GM11168 (cell line): ENCODE measurements around the gene ANKRD55.
"Not testable (repeated sequence)": the region's sequence is repeated elsewhere in the genome, so short reads cannot be mapped to it uniquely, and the experiment has no call there.

Experiments
- in situ Hi-C: fragments of 300-500 bp; cut with MboI; formaldehyde crosslinking; loops from one replicate; pipeline ENCODE4 v1.12.0; 2022; ENCODE audit warnings: low sequenced_read_pairs; ENCODE audit not compliant: unreplicated experiment

Gene ANKRD55

DNA sequence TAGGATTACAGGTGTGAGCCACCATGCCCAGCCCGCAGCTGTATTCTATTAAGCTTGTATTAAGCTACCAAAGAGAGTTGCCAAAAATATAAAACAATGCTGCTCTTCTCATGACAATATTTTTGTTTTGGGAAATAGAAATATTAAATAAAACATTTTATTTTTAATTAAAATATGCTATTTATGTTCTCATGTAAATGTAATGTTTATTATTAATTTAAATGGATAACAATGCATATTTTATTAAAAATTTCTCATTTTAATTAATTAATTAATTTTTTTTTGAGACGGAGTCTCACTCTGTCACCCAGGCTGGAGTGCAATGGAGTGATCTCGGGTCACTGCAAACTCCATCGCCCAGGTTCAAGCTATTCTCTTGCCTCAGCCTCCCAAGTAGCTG, 117.5 kb downstream of the ANKRD55 start:
- in situ Hi-C loops, result no loop called here

DNA sequence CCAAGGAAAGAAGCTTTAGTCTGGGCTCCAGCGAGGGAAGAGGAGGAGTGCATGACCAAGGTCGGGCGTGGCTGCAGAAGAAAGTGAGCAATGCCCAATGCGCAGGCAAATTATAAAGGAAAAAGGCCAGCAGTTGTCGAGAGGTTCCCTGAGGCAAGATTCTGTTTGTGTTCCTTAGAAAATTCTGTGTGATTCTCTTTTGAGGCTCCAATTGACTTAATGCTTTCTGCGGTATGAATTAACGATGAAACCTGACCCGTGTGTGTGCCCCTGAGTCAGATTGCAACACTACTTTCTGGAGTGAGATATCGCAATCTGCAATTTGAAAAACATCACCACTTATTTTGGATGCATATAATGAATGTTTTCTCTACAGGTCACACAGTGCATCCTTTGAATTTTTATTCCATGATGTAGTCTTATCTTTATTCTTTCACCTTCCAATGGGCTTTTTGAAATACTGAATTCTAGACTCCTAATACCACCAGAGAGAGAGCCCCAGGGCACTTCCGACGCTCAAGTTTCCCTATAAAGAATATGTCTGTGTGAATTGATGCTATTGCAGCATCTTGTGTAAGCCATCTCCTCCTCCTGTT, 120.5 kb downstream of the ANKRD55 start:
- in situ Hi-C loops, result no loop called here

DNA sequence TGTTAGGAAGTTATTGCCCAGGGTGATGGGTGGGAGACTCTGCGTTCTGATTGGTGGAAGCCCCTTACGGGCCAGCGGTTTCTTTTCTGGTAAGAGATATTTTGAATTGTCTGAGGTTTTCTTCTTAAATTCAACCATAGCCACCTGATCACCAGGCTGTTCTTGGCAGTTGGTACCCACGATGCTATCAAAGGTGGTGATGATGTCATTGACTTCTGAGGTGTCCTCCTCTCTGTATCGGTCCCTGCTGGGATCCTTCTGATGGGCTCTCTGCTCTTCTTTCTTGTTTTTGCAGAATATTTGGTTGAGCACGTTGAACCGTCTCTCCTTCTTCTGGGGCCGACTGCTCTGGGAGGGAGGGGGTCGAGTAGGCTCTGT, 121.7 kb downstream of the ANKRD55 start:
- in situ Hi-C loops, result no loop called here

DNA sequence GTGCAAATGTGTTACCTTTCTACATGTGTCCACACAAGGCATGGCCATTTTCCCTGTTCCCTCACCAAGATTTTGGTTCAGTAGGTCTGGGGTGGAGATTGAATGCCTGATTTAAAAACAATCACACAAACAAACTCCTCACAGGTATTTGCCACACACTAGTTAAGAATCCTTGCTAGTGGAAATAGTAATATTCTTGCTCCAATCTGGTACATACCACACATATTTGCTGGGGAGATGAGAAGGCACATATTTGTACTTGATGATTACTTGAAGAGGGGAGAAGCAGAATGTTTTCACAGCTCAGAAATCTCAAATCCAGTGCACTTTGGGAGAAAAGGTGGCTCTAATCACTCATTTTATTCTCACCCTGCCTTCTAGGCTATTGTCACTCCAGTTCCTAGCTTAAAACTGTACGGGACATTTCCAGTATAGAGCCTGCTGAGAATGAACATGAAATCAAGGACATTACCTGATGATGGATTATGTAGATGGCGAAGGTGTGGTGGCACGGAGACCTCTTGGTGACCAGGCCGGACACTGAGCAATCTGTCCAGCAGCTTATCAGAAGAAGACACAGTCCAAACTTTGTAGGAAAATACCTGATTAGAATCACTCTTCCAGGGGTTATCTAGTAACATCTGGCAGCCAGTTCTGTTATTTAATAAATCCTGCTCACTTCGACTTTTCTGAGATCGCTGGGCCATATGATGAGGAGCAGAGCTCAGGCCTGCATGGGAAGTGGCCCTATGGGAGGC, 122.3 kb downstream of the ANKRD55 start:
- in situ Hi-C loops, result no loop called here

DNA sequence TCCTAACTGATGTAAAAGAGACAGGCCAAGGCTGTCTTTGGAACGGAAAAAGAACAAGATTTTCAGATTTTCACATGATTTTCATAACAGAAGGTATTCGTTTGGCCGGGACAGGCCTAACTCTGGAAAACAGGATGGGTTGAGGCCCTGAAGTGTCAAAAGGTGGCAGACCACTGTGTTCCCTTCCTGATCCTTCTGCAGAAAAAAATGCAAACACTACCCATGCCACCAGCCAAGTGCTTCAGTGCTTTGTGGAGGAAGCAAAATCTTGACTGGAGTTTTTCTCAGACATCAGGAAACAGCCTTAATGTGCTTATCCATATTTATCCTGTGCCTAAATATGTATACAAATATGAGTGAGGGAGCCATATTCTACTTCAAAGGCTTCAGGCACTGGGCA, 124.9 kb downstream of the ANKRD55 start:
- in situ Hi-C loops, result no loop called here

- in situ Hi-C loops, result no loop called here
These were observed 126.3 kb downstream of the ANKRD55 start for GRCh38 chr5:56106837-56107236.

DNA sequence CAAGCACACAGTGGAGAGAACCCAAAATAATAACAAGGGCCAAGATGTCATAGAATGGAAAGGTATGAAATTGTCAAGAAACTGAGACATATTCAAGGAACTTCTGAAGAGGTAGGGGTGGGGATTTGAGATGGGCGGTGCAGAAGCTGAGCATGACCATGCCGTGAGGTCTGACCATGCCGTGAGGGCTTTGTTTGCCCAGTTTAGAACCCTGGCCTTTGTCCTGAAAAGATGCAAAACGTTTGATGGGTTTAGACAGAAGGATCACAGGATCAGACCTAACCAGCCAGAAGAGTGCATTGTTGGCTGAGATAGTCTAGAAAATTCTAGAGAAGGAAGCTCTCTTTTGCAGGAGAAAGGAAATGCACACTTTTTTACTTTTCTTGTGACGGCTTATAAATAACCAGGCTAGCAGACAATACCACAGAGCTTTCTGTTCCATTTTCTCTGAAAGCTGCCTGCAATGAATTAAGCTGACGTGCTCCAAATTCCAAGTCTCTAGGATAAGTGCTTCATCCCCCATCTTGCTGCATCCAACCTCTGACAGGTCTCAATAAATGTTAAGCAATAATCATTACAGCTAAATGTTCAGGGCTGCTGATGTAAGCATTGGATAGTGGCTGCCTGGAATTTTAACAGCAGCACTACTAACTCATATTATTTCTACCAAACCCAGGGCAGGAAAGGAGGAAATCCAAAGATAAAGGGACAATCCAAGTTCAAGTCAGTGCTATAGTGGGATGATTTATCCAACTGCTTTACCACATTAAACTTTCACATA, 127.4 kb downstream of the ANKRD55 start:
- in situ Hi-C loops, result no loop called here

- in situ Hi-C loops, result no loop called here
These were observed 130.2 kb downstream of the ANKRD55 start for GRCh38 chr5:56102889-56103288.

DNA sequence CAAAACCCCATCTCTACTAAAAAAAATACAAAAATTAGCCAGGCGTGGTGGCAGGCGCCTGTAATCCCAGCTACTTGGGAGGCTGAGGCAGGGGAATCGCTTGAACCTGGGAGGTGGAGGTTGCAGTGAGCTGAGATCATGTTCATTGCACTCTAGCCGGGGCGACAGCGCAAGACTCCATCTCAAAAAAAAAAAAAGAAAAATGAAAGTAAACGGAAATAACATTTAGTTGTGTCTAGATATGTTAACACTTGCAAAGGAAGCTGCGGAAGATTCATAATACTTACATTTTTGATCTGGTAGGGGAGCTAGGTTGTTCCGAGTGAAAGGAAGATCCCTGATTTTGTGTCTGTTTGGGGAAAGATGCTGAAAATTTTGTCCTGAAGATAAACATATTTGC, 130.9 kb downstream of the ANKRD55 start:
- in situ Hi-C loops, result not testable (repeated sequence)

DNA sequence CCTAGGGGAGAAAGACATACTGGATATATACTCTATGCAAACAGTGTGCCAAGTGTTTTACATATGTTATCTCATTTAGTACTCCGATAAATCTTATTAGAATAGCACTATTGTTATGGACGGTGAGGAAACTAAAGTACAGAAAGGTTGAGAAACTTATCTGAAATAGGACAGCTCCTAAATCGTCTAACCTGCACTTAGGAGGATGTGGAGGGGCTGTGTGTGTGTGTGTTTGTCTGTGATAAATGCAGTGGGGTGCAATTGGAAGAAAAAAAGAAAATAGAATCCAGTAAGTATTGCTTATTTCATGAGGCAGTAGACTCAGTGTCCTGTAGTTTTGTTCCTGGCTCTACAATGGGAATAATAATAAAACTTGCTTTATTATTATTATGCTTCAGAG, 131.9 kb downstream of the ANKRD55 start:
- in situ Hi-C loops, result no loop called here

- in situ Hi-C loops, result no loop called here
These were observed 132.5 kb downstream of the ANKRD55 start for GRCh38 chr5:56100439-56101176.

DNA sequence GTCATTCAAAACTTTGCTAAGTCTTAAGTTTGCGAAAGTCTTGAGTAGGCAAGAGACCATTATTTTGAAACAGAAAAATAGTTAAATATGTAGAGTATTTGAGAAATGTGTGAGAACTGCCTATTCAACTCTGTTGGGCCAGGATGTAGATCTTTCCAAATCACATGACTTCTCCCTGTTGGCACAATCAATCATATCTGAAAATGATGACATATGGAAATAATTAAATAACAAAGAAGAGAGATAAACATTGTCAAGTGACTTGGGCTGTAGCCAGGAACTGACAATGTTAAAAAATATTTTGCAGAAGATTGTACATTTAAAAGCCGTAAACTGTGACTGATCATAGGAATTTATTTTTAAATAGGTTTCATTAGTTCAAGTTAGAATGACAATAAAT, 133.8 kb downstream of the ANKRD55 start:
- in situ Hi-C loops, result no loop called here

- in situ Hi-C loops, result no loop called here
These were observed 136.1 kb downstream of the ANKRD55 start for GRCh38 chr5:56097055-56097454.

DNA sequence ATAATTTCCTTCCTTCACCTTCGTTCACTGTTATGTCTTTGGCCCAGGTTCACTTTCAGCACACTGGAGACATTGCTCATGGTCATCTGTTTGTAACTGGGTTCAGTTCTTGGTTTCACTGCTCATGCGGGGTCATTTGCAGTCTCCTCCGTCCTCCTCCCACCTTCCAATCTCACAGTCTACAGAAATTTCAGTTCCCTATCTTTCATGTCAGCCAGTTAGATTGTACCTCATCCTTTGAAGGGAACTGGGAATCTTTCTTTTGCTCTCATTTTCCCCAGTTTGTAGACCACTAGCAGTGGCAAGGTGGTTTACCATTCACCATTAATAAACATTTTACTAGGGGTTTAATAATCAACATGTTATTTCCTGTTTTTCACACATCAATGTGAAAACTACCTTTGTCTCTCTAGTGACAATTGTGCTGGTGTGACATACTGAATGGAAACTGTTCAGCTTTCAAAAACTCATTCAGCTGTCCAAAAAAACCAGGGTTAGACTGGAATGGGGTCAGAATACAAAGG, 137.5 kb downstream of the ANKRD55 start:
- in situ Hi-C loops, result no loop called here

DNA sequence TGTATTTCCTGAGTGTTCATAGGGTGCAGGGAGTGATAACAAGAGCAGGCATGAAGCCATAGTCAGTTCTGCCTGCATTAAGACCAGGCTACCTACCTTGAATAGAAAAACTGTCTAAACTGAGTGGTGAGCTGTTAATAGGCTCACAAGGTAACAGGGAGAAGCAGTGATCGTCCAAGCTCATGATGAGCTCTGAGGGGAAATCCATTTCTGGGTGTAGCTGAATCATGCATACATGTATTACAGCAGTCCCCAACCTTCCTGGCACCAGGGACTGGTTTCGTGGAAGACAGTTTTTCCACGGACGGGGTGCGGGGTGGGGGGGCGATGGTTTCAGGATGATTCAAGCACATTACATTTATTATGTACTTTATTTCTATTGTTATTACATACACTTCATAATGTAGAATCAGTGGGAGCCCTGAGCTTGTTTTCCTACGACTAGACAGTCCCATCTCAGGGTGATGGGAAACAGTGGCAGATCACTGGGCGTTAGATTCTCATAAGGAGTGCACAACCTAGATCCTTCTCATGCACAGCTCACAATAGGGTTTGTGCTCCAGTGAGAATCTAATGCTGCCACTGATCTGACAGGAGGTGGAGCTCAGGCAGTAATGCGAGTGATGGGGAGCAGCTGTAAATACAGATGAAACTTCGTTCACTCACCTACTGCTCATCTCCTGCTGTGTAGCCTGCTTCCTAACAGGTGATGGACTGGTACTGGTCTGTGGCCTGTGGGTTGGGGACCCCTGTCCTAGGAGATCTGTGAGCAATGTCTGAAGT, 138.4 kb downstream of the ANKRD55 start:
- in situ Hi-C loops, result no loop called here

- in situ Hi-C loops, result no loop called here
These were observed 139.2 kb downstream of the ANKRD55 start for GRCh38 chr5:56093970-56094369.

DNA sequence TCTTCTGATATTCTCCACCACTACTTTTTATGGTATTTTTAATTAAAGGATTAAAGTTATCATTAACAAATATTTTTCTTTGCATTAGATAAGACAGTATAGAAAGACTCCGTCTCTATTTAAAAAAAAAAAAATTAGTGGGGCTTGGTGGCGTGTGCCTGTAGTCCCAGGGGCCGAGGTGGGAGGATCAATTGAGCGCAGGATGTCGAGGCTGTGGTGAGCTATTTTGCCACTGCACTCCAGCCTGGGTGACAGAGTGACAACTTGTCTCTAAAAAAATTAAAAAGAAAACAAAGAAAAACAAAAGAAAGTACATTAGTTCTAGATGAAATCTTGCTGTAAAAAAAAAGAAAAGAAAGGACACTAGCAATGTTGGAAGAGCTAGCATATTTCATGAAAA, 141.0 kb downstream of the ANKRD55 start:
- in situ Hi-C loops, result no loop called here

GRCh38 chr5:56091664-56092063, 141.5 kb downstream of the ANKRD55 start:
- in situ Hi-C loops, result no loop called here

- in situ Hi-C loops, result no loop called here
These were observed 142.2 kb downstream of the ANKRD55 start for GRCh38 chr5:56090793-56091460.
